GM15510 (cell line): ENCODE results near the gene SHC4.

Source experiments
- POLR2A ChIP-seq: IDR thresholded peaks from 3 replicates; pipeline ENCODE4 v1.6.1; 2011; ENCODE audit warnings: borderline replicate concordance; ENCODE audit not compliant: insufficient read length; ENCODE audit errors: extremely low read depth

SHC4 gene

DNA sequence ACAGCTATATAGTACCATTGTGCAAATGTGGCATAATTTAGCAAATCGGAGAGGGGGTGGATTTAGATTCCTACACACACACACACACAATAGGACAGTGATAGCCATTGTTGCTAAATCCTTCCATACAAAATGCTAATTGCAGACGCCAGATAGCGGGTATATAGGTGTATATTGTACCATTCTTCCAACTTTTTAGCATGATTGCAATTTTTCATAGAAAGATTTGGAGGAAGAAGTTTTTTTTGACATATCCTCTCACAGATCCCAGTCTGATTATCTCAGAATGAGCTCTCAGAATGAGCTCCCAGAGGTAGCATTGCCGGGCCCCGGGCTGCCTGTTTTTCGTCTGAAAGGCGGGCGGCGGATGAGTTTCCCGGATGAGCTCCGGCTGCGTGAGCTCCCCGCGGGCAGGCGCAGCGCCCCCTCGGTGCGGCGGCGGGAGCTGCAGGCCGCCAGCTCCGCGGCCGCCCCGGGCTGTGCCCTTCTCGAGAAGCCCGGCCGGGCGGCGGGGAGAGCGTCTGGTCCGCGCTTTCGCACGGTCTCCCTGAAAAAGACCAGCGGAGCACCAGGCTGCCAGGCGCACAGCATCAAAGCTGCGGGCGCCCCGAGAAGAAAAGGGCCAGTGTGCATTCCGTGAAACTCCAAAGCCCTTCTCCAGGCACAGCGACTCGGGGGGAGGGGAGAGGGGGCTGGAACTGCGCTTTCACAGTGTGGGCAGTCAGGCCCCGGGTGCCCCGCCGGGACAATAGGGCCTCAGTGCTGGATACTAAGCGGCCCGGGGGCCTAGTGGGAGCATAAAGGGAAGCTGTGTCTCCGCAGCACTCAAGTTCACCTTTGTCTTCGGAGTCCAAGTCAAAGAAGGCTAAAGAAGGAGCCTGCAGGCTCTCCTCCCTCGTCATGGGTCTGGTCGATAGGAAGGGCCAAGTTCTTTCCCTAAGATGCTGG, 12.0 kb upstream of the SHC4 start:
- no peak for TF ChIP-seq POLR2A

DNA sequence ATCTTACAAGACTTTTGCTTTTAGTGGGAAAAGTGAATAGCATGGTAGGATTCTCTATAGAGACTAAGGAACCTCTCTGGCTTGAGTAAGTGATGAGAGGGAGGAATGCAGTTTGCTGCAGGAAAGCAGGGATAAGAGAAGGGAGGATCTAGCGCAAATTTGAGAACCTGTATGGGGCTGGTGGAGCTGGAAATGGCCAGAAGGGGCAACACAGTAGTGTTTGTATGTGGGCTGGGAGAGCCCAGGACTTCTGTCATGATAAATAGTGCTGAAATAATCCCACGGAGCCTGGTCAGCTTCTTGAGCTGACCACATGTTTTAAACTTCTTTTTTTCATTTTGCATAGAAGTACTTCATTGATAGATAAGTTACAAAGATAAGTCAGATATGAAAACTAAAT, 11.2 kb upstream of the SHC4 start:
- no peak for TF ChIP-seq POLR2A

DNA sequence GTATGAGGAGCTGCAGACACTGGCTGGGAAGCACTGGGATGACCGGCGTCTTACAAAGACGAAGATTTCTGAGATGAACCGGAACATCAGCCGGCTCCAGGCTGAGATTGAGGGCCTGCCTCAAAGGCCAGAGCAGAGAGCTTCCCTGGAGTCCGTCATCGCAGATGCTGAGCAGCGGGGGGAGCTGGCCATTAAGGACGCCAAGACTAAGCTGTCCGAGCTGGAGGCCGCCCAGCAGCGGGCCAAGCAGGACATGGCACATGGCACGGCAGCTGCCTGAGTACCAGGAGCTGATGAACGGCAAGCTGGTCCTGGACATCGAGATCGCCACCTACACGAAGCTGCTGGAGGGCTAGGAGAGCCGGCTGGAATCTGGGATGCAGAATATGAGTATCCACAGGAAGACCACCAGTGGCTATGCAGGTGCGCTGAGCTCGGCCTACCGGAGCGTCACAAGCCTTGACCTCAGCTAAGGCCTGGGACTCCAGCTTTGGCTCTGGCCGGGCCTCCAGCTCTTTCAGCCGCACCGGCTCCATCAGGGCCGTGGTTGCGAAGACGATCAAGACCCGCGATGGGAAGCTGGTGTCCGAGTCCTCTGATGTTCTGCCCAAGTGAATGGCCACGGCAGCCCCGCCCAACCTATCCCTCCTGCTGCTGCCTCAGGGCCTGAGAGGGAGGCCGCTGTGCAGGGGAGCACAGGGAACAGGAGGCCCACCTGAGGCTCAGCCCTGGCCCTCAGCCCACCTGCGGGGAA, 9.2 kb upstream of the SHC4 start:
- no peak for TF ChIP-seq POLR2A

DNA sequence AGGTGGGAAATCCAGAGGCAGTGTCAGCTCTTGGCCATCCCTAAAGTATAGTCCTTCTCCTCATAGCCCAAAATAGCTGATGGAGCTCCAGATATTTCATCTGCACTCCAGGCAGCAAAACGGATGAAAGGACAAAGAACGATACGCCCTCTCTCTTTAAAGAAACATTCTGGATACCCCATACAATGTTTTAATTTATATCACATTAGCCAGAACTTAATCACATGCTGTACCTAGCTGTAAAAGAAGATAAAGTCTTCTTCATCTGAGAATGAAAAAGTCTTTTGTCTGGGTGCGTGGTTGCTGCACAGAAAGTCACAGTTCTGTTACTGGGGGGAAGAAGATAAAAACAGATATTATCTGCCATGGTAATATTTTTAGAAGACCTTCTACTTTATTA, 4.3 kb upstream of the SHC4 start:
- no peak for TF ChIP-seq POLR2A

DNA sequence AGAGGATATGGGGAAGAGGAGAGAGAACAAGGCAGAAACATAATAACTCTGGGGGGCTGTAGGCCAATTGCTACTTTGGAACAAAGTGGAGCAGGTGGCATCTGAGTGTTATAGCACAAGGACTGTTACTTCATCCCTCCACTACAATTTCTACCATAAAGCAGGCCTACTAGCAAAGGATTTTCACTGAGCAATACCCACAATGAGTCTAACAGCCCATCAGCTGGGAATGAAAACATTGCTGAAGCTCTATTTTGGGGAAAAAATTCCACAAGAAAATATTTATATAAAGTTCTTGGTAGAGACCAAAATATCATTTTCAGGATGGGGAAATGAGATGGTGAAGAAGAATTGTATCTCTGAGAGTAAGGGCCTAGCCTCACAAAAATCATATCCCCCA, 3.6 kb upstream of the SHC4 start:
- TF ChIP-seq POLR2A = no peak

DNA sequence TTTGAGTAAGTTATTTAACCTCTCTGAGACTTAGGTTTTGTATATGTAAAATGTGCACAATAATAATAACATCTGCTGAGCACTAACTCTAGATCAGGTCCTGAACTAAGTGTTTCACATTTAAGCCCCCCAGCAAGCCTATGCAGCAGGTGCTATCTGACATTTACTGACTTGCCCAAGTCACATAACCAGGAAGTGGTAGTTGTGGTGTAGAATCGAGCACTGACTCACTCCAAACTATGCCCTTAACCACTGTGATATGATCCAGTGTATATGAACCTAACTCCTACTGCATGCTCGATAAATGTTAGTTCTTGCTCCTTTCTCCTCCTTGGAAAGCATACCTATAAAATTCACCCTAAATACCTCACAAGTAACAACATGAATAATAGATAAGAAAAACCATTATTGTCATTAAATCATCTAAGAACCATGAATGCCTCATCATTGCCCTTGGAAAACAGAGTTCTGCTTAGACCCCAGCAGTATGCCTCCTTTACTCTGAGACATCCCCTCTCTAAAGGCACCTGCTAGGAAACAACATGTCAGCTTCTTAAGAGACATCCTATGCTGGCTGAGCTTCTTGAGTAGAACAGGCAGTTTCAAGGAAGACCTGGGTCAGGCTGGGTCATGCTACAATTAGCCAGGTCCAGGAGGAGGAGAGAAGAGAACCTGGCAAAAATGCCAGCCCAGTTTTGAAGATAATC, 3.0 kb upstream of the SHC4 start:
- no peak for TF ChIP-seq POLR2A

DNA sequence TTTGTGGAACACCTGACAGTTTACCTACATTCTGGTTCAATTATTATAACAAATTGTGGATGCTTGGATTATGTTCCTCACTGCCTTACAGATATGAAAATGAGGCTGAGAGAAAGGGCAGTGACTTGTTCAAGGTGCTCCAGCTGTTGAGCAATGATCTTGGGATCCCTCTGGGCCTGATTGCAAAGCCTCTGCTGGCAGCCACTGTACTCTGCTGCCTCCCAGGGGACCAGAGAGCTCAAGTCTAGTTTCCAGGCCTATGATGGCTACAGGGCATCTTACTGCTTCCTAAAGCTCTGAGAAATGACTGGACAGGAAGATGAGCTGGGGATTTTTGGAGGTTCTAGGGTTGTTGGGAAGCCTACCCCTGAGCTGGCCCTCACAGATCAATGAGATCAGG, 2.3 kb upstream of the SHC4 start:
- TF ChIP-seq POLR2A = no peak

DNA sequence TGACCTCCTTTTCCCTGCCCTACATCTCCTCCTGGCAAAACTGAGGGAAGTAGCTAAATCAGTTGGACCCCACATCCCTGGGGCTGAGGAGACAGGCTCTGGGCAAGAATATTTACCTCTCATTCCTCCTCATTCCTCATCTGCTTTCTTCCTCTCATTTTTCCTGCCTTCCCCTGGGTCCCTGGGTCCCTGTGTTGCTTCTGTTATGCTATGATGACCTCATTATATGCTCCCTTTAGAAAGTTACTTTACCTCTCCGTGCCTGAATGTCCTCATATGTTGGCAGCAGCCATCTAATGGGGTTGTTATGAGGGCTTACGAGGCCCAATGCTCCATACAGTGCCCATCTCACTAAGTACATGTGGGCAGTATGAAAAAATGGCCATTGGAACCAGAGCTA, 1.2 kb upstream of the SHC4 start:
- TF ChIP-seq POLR2A = no peak

DNA sequence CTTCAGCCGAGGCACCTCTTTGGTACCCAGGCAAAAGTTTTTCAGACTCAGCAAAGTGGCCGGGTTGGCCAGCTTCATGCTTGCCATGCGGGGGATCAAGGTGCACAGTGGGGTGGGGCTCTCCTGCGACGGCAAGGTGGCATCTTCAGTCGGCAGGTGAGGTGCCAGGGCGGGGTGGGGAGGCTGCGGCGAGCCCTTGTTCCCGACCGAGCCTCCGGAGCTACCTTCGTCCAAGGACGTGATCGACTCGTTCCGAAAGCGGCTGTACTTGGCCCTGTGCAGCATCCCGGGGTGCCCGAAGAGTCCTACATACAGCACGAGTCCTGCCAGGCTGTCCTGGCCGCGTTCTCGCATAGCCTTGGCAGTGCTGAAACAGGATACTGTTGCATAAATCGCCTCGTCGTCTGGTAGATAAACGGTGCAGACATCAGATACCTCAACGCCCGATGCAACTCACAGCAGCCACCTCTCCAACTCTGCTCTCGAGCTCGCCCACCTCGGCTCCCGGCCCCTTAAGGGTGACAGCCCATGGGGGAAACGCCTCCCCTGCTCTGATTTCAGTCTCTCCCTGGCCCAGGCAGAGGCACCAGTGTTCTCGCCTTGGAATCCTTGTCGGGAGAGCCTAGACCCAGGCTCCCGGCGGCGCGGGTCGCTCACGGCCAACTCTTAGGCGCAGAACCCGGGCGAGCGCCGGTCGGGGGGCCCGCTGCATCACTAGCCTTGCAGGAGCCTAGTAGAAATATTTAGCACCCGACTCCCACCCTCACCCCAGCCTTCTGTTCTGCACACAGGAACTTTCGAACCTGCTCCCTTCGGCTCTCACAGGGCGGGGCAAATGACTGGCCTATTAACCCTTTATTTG, 826 bp downstream of the SHC4 start:
- TF ChIP-seq POLR2A = no peak

DNA sequence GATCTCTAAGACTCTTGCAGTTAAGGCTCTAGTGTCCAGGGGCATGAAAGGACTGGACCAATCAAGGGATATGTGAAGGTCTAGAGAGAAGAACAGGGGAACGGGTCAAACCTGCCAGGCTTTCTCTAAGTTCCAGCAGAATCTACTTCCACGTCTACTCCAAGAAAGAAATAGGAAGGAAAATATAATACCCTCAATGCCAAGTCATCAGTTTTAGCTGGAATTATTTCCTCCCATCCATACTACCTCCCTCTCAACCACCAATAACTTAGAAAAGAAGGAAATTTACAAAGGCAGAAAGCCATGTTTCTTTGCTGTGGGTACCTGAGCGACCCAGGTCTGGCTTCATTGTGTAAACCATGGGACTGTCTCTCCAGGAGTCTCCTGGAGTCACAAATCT, 7.8 kb downstream of the SHC4 start:
- no peak for TF ChIP-seq POLR2A

DNA sequence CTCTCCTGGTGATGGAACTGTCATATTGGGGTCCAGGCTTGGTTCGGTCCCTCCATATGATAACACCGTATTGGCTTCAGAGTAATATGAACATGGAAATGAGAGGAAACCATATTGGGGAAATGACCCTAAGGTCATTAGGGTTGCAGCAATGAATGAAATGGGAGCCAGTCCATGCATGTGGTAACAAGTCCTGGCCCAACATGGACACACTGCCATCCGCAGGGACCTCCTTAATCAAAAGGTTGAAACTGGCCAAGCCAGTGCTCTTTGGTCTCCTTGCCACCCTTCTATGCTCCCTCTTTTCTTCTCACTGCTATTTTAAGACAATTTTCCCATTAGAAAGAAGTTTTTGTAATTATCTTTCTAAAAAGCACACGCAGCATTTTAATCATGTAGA, 8.3 kb downstream of the SHC4 start:
- TF ChIP-seq POLR2A = no peak

DNA sequence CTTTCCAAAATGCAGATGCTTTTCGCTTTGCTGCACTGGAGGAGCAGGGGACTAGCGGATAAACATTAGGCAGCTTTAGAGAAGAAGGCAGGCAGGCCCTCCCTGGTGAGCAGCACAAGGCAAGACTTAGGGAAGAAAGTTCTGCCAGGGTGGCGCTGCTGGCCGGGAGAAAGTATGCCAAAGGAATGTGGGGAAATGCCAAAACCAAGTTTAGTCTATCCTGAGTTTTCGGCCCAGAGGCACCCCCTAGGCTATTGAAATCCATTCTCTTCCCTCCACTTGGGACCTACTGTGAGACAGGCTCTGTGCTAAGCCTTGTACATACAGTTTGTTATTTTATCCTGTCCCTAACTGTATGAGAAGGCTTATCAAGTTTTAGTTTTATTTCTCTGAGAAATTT, 9.2 kb downstream of the SHC4 start:
- no peak for TF ChIP-seq POLR2A

DNA sequence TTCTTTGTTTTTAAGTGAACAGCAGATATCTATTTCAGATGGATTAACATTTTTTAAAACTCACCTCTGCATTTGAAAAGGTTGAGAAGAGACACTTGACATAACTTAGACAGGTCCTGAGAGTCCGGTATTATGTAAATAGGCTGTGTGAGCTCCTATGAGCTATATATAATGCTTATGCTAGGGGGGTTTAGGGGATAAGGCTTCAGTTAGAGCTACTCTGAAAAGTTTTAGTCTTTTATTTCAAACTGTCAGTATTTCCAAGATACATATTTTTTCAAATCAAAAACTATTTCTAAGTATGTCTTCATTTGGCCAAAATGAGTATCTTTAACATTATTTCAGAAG, 16.9 kb downstream of the SHC4 start:
- no peak for TF ChIP-seq POLR2A

DNA sequence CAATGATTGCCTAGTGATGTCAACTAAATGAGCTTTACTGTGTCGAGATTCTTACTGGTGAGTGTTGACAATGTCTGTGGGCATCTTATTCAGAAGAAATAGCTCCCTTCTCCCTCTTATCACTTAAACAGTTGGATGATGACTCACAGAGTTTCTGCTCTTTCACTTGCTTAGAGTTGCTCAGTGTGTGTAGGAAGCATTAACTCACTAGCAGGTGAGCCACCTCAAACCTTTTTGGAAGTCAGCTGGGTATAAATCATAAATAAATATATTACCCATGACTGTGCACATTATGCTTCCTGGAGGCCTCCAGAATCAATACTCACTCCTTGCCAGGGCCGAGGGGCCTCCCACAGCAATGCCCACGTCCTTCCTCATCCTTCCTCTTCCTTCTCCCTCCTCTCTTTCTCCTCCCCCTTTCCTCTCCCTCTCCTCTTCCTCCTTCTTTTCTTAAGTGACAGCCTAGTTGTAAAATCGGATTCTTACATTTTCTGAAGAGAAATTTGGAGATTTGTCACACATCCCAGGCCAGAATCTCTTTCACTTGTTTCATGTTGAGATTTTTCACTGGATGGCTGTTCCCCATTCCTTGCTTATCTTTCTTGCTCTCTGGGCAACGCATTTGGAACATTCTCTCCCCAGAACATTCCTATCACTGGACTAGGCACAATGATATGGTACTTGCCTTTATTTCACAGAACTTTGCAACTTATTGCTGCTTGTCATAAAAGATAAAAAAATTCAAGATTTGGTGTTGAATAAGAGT, 17.5 kb downstream of the SHC4 start:
- TF ChIP-seq POLR2A = no peak
